Measurements from ENCODE around the gene MAPK8IP1. TPM values are rescaled to one million over a fixed set of nuclear protein-coding genes. Genes with fewer than 3 reads are reported as not detected.

Gene MAPK8IP1
- polyA plus RNA-seq, 1 donor (not counting 4 experiments of a cell fraction or from before 2014, with no cell fraction given): 0.51 TPM

DNA sequence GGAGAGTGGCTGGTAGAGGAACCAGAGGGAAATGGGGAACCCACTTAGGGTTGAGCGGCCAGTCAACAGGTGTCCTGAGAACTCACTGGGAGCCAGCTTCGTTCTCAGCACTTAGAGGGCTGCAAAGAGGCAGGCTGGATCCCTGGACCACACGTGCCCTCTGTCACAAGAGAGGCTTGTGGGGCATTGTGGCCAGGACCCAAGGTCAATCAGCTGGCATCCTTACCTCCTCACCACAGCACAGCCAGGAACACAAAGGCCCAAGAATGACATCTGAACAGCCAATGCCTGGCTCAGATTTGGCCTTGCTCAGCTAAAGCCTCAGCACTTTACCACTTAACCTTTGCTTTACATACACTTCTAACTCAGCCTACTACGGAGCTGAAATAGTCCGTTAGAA lies 7.4 kb downstream of the MAPK8IP1 start:
- DNase-seq (ENCODE audit: low read depth, low spot score) (no peak), FAIRE-seq (no peak)
- dilution Hi-C loops (cut with MboI; ENCODE audit: extremely low pct_ligation_motif_present, low sequenced_read_pairs): no loop called here
- Histone ChIP-seq H4K20me1 (ENCODE audit: control insufficient read depth, extremely low read depth, insufficient read depth, low read length) (no peaks in the 10 kb centered on the region), H3K27ac (ENCODE audit: control insufficient read depth, insufficient read depth, low read length) (no peak overlapping the region), H3K79me2 (ENCODE audit: control insufficient read depth, insufficient read depth, low read length) (no peaks in the 10 kb centered on the region), H3K4me3 (ENCODE audit: control insufficient read depth in 2 of 3, extremely low read depth in 1 of 3, insufficient read depth in 2 of 3, low read depth in 1 of 3, low read length in 3 of 3) (no peak overlapping the region), H3K36me3 (ENCODE audit: control insufficient read depth in 2 of 2, extremely low read depth in 1 of 2, insufficient read depth in 2 of 2, low read length in 2 of 2) (no peaks in the 10 kb centered on the region), H3K9me1 (ENCODE audit: control insufficient read depth, extremely low read depth, insufficient read depth, low read length) (no peaks in the 10 kb centered on the region), H3K4me1 (ENCODE audit: control insufficient read depth, extremely low read depth, insufficient read depth, low read length) (no peaks in the 10 kb centered on the region), H3K4me2 (ENCODE audit: control insufficient read depth, extremely low read depth, insufficient read depth, low read depth, low read length) (no peak overlapping the region), H3K27me3 (ENCODE audit: control insufficient read depth, extremely low read depth, insufficient read depth, low read length) (peaks cover 17% of the 10 kb centered on the region), H3K9me3 (ENCODE audit: control insufficient read depth, low read depth, low read length) (no peaks in the 10 kb centered on the region), H2AFZ (ENCODE audit: control insufficient read depth, low read length) (no peak overlapping the region), H3K9ac (ENCODE audit: control insufficient read depth, extremely low read depth, insufficient read depth, low read length) (no peak overlapping the region)
- no peak for TF ChIP-seq EZH2 (IDR thresholded peaks at IDR 0.05; ENCODE audit: low read length)
- no peak for TF ChIP-seq CTCF (optimal IDR thresholded peaks at IDR 0.05 in 1 of 3, IDR thresholded peaks at IDR 0.05 in 1 of 3, conservative IDR thresholded peaks at IDR 0.05 in 1 of 3; ENCODE audit: extremely low read depth in 1 of 3, insufficient read depth in 2 of 3, low read length in 3 of 3)

GRCh38 chr11:45894555-45895247 lies 9.2 kb downstream of the MAPK8IP1 start:
- H3K4me2 ChIP-seq (ENCODE audit: control insufficient read depth, extremely low read depth, insufficient read depth, low read depth, low read length): no peak overlapping the region
- DNase-seq (ENCODE audit: low read depth, low spot score) (no peak), FAIRE-seq (no peak)
- no peaks in the 10 kb centered on the region for H3K9me3 ChIP-seq (ENCODE audit: control insufficient read depth, low read depth, low read length)
- no peak overlapping the region for H2AFZ ChIP-seq (ENCODE audit: control insufficient read depth, low read length)
- TF ChIP-seq EZH2 (IDR thresholded peaks at IDR 0.05; ENCODE audit: low read length) (no peak), CTCF (optimal IDR thresholded peaks at IDR 0.05 in 1 of 3, IDR thresholded peaks at IDR 0.05 in 1 of 3, conservative IDR thresholded peaks at IDR 0.05 in 1 of 3; ENCODE audit: extremely low read depth in 1 of 3, insufficient read depth in 2 of 3, low read length in 3 of 3) (no peak)
- no peaks in the 10 kb centered on the region for H4K20me1 ChIP-seq (ENCODE audit: control insufficient read depth, extremely low read depth, insufficient read depth, low read length)
- no peaks in the 10 kb centered on the region for H3K9me1 ChIP-seq (ENCODE audit: control insufficient read depth, extremely low read depth, insufficient read depth, low read length)
- H3K79me2 ChIP-seq (ENCODE audit: control insufficient read depth, insufficient read depth, low read length): no peaks in the 10 kb centered on the region
- H3K4me1 ChIP-seq (ENCODE audit: control insufficient read depth, extremely low read depth, insufficient read depth, low read length): peaks cover 4% of the 10 kb centered on the region
- no peaks in the 10 kb centered on the region for H3K36me3 ChIP-seq (ENCODE audit: control insufficient read depth in 2 of 2, extremely low read depth in 1 of 2, insufficient read depth in 2 of 2, low read length in 2 of 2)
- H3K9ac ChIP-seq (ENCODE audit: control insufficient read depth, extremely low read depth, insufficient read depth, low read length): no peak overlapping the region
- dilution Hi-C loops (cut with MboI; ENCODE audit: extremely low pct_ligation_motif_present, low sequenced_read_pairs): no loop called here
- H3K27ac ChIP-seq (ENCODE audit: control insufficient read depth, insufficient read depth, low read length): no peak overlapping the region
- H3K4me3 ChIP-seq (ENCODE audit: control insufficient read depth in 2 of 3, extremely low read depth in 1 of 3, insufficient read depth in 2 of 3, low read depth in 1 of 3, low read length in 3 of 3): no peak overlapping the region
- peaks cover 20% of the 10 kb centered on the region for H3K27me3 ChIP-seq (ENCODE audit: control insufficient read depth, extremely low read depth, insufficient read depth, low read length)

All from keratinocyte (primary cell).